Activated T-cell treated with anti-CD3 and anti-CD28 coated beads for 4 hours (primary cell): Measurements from ENCODE around the gene FBXO44.

ENCODE experiments used
- DNase-seq: peaks from one replicate; pipeline ENCODE4 v3.0.0-alpha.2; 2020

The FBXO44 gene

DNA sequence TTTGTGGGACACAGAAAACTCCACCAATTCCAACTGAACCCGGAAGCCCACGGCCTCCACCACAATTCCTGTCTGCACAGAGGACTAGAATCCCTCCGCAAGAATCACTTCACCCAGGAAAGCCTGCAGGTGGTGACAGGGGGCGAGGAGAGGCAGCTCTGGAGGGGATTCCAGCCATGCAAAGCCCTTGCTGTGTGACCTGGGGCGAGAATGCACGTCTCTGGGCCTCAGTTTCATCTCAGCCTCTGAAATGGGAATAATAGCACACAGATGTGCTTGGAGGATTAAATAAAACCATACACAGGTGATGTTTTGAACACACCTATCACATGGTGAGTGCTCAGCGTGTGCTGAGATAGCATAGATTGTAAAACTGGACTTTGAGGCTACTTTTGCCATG is 14.6 kb upstream of the FBXO44 start:
- no peak for DNase-seq

DNA sequence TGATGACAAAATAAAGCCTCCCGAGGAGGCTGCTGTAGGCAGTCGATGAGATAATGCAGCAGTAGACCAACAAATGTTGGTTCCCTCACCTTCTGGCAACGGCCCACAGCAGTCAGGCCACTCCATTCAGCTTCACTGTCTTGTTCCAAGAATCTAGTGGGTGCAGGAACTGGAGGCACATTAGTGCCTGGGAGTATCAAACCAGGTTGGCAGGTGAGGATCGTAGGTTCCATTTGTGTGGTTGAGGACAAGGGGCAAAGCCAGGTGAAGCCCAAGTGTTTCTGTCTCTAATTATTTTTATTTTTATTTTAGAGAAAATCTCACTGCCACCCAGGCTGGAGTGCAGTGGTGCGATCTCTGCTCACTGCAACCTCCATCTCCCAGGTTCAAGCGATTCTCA is 13.7 kb upstream of the FBXO44 start:
- DNase-seq = no peak

DNA sequence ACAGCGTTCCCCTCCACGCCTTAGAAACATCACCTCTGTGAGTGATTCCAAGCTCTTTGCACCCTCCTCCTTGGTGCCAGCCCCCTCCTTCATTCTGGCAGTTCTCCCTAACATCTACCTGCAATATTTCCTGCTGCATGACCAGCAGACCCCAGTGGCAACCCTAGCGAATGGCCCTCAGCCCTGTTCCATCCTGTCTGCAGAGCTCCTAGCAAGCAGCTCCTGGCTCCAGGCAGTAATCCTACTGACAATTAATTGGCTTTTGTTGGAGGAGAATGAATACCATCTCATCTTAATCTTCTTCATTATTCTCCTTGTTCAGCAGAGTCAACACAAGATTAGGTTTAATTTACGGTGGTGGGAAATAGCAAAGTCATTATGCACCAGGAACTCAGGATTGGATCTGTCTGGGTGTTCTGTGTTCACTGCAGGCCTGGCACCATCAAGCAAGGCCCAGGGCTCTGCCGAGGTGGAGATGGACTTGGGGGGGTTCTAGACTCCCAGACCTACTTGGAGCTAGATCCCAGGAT is 12.8 kb upstream of the FBXO44 start:
- no peak for DNase-seq

DNA sequence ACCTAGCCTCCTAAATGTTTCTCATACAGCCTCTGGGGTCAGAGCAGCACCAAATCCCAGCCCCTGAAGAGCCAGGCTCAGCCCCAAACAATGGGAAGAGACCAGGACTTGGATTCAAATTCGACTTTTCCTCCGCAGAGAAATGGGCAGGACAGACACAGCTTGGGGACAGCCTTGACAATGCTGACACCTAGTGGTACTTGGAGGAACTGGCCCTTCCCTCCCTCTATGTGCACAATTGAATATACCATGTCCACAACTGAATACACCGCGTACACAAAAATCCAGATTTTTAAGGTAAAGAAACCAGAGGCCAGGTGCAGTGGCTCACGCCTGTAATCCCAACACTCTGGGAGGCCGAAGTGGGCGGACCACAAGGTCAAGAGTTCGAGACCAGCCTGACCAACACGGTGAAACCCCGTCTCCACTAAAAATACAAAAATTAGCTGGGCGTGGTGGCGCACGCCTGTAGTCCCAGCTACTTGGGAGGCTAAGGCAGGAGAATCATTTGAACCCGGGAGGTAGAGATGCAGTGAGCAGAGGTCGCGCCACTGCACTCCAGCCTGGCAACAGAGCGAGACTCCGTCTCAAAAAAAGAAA is 12.2 kb upstream of the FBXO44 start:
- DNase-seq = peak; percentile 69

DNA sequence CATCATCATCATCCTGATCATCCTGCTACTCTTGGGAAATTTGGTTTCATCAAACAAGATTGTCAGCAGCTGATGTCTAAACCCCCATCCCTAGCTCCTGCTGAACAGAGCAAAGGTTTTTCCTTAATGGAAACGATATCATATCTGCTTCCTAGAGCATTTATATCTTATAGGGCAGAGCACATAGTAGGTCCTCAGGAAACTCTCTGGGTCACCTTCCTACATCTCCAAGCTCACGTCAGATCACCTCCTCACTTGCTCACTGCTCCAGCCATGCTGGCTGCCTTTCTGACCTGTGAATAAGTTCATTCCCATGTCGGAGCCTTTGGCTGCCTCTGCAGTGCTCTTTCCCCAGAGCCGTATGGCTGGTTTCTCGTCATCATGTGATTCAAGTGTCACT is 10.9 kb upstream of the FBXO44 start:
- no peak for DNase-seq

DNA sequence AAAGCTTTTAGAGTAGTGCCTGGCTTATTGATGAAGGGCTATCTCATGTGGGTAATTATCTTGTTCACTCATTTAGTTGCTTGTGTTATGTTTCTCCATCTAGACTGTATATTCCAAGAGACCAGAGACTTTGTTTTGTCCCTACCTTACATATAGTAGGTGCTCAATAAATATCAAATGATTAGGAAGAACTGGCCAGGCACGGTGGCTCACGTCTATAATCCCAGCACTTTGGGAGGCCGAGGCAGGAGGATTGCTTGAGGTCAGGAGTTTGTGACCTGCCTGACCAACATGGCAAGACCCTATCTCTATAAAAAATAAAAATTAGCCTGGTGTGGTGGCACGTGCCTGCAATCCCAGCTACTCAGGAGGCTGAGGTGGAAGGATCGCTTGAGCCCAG is 9.4 kb upstream of the FBXO44 start:
- DNase-seq = no peak

DNA sequence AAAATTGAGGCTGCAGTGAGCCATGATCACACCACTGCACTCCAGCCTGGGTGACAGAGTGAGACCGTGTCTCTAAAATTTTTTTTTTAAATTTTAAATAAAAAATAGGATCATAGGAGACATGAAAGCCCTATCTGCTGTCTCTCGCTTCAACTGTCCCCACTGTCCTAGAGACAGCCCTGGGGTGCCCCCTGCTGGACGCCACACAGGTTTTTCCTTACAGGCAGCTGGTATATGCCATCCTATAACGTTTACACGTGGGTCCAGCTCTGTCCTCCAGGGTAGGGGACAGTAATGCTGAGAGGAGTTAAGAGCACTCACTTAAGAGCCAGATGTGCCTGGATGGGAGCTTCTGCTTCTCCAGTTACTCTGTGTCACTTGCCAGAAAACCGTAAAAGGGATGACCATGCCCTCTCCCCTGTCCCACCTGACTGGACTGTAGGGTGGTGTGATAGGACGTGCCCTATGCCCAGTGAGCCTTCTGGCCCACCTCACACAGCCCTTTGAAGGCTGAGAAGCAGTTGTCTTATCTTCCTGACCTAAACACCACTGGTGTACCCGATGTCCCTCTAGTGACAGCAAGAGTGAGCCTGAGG is 8.9 kb upstream of the FBXO44 start:
- DNase-seq = peak; percentile 73

DNA sequence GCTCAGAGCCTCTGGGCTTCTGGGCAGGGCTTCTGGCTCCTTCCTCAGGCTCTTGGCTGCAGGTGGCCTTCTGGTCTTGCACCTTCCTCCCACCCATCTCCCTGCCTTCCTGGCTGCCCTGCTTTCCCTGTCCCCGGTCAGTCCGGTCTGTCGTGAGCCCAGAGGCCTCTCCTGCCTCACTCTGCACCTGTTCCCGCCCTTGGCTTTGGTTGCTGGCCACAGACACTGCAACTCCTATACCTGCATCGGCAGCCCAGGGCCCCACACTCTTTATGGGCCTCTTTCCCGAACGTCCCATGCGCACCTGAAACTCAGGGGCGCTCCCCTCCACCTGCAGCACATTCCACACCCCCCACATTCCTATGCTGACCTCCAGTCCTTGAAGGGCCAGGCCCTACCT is 8.4 kb upstream of the FBXO44 start:
- DNase-seq = no peak

DNA sequence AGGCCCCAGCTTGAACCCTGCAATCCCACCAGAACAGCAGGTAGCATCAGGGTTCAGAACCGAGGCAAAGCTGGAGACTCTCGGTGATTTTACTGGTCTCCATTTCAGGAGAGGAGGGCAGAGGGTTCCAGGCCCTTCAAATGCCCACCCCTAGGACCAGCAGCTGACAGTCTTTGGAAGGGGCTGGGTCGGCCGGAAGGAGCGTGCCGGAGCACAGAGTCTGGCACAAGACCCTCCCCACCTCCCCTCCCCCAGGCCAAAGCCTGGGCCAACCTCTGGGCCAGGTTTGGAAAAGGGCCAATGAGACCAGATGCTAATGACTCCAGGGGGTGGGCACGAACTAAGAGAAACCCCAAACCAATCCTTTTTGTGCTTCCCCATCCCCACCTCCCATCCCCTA is 7.3 kb upstream of the FBXO44 start:
- no peak for DNase-seq

DNA sequence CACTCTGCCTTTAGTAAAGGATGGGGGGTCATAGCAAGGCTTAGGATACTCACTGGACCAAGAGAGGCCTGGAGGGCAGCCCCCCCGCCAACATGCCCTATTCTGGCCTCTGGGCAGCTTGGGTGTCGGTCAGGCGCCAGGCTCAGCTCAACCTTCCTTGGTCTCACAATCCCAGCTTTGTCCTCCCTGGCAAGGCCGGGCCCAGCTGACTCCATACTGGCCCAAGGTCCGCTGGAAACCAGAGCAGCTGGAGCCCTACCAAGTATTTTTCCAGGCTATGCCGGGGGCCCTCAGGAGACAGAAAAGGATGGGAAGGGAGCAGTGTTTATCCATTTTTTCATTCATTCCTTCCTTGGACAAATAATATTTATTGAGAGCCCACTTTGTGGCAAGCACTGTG is 6.6 kb upstream of the FBXO44 start:
- no peak for DNase-seq

DNA sequence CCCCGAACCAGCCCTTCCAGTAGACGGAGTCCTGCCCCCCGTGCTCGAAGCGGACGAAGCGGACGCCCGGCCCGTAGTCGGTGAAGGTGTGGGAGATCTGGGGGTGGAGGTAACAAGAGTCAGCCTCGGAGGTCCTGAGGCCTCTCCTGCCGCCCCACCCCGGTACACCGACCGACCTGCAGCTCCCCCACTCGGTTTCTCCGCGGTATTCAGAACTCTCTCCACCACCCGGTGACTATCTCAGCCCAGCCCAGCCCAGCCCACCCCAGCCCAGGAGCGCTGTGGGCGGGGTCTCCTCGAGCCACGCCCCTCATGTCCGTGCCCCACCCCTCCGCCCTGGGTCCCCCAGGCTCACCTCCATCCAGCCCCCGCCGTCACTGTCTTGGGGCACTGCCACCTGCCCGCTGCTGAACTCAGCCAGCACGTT is 5.9 kb upstream of the FBXO44 start:
- peak; percentile 28 for DNase-seq

DNA sequence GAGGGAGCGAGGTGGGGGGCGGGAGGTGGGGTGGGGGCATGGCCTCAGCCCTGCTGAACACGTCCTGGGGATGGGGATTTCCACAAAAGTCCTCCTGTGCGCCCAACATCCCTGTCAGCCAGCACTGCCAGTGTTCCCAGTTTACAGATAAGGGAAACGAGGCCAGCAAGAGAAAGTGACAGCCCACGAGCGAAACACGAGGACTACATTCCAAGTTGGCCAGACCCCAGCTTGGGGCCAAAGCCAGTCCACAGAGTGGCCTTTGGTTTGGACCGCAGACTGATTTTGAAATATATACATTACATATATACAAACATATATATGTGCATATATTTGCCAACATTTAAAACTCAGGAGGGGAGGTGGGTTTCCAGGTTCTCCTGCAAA is 5.4 kb upstream of the FBXO44 start:
- DNase-seq = no peak

DNA sequence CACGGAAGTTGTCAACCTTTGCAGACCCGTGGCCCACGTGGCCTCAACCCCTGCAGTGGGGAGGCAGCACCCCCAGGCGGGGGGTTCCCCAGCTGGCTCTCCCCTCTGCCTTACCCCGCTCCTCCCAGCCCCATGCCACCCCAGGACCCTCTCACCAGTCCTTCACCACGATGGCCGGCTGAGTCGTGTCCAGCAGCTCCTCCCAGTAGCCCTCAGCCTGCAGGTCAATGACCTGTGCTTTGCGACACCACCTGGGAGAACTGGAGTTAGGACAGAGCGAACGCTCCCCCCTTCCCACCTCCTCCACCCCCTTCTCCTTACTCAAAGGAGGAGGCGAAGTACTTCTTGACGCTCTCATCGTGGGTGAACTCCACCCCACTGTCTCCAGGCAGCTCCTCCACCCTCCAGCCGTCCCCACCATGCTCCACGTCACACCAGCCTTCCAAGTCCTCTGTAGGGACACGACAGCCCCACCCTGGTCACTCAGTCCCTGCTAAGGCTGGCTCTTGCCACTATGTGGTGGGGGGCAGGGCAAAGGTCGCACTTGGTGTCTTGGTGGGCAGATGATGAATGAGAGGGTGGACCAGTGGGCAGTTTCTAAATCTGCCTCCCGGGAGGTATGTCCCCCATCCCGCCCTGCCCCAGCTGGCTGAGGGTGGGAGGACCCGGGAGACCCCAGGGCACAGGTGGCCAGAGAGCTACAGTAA is 4.9 kb upstream of the FBXO44 start:
- no peak for DNase-seq

DNA sequence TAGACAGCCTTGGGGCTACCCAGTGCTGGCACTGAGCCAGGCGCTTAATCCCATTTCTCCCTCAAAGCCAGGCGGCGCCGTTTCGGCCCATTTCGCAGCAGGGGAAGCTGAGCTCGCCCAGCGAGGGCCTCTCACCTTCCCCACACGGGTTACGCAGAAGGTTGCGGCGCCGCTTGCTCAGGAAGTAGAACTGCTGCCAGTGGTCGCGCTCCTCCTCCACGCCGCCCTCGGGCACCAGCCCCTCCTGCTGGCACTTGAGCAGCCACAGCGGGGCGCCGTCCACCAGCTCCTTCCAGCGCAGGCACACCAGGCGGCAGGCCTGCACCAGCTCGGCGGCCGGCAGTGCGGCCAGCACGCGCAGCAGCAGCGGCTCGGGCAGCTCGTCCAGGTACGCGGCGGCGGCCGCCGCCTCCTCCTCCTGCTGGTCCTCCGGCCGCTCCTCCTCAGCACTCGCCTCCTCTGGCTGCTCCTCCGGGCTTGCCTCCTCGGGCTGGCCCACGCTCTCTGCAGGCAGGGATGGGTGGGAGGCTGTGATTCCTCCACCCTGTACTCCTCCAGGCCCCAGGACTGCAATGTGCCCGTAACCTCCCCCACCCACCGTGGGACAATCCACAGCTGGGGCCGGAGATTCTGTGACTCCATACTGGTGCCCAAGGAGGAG is 4.2 kb upstream of the FBXO44 start:
- DNase-seq = peak; percentile 46

DNA sequence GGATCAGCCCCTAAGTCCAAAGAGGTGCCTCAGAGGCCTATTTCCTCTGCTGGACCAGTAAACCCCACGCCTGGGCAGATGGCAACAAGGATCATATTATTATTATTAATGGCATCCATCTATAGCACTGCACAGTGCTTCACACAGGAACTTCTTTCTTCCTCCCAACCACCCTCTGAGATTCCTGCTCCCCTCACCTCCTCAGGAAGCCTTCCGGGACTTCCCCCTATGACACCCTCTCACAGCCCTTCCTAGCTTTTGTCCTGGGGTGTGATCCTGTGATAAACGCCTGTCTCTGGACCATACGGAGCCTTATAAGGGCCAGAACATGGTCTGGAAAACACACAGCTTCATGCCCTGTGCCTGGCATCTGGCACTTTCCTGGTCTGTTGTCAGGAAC is 3.7 kb upstream of the FBXO44 start:
- DNase-seq = no peak

DNA sequence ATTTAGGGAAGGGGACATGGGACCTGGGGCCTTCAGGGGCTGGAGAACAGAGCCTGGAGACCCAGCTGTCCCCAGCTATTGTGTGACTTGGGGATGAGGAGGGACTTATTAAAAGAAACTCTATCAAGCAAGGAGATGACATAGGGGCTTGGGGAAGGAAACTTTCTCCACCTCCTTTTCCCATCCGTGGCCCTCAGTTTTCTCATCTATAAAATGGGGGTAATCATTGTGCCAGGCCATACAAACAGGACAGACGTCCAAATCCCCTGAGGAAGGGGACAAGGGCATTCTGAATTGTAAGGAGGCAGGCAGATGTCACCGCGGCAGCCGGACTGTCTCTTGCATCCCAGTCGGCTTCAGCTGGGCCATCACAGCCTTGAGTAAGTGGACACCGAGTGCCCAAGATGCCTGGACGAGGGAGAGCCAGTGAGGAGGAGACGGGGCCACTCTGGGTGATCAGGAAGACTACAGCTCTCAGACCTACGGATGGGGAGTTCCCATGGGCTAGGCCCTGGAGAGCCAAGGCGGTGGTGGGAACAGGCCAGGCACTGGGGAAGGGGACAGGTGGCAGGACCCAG is 2.4 kb upstream of the FBXO44 start:
- no peak for DNase-seq

DNA sequence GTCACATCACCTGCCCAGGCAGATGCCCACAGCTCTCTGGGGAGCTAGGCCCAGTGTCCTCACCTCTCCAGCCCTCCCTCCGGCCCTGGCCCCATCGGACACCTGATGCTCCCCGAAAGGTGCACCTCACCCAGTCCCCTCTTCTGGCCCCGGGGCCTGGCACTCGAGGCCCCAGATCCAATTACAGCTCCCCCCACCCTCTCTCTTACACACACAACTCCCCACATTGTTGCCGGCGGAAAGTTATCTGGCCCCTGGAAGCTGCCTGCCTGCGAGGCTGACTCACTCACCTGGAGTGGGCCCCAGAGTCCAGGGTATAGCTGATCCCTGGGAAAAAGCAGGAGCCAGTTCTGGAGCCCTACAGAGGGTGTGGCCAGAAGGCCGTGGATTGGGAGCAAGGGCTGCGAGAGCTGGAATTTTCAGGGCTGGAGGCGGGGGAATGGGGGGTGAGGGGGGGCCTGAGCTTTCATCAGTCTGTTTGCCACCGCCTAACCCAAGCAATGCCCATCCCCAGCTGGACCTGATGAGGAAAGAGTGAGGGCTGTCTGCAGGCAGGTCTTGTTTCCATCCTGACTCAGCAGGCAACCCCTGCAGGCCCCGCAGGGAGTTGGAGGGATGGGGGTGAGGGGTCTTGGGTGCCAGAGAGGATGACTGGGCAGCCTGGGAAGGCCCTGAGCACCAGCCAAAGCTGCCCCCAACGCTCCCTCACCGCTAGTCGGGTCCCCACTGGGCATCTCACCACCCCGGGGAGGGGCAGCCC is 1.4 kb upstream of the FBXO44 start:
- no peak for DNase-seq

DNA sequence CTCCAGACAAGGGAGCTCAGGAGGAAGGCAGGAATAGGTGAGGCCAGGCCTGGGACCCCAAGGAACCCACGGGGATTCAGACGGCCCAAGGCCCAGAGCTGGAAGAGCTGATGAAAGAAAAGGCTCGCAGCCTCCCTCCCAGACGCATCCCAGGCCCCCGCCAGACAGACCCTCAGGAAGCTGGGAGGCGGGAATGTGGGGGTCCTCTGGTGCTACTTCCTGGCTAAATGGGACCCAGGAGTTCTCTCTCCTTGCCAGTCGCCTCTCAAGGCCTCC is 878 bp upstream of the FBXO44 start:
- DNase-seq = no peak

DNA sequence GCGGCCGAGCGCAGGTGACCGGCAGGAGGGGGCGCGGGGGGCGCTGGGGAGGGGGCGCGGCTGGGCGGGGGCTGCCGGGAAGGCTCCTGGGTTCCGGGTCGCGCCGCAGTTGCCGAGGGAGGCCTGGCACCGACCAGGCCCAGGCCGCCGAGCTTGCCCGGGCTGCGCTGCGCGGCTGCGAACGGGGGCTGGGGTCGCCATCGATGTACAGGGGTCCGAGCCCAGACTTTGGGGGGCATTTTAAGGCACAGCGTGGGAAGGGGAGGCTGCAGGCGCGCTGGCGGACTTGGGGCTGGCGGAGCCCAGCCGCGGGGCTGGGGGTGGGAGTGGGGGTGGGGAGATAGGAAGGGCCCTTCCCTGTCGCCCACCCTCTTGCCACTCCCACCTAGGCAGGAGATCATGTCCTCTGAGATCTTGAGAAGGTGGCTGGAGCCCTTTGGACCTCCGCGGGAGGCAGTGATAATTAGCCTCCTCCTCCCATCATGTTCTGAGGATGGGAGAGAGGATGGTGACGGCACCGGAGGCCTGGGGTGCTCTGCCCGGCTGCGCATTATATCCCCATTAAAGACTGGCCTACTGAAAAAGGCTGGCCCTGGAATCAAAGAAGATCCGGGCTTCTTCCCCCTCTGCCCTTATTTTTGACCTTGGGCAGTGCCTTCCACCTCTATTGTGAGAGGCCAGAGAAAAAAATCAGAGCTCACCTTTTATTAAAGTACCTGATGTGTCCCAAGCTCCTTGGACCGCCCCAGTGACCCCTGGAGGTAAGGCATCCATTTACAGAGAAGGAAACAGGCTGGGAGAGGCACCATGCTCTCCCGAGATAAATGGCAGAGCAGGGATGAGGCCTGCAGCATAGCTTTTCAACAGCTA is 497 bp downstream of the FBXO44 start:
- no peak for DNase-seq

DNA sequence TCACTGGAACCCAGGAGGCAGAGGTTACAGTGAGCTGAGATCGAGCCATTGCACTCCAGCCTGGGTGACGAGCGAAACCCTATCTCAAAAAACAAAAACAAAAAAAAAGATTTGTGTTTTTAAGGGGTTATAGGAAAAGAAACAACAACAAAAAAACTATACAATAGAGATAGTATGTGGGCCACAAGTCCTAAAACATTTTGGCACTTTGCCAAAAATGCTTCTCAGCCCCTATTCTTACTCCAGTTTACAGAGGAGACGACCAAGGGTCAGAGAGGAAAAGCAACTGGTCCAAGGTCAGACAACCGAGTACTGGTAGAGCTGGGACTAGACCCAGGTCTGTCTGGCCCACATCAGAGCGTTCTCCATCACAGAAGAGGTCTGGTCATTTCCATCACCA is 3.0 kb downstream of the FBXO44 start:
- DNase-seq = no peak

DNA sequence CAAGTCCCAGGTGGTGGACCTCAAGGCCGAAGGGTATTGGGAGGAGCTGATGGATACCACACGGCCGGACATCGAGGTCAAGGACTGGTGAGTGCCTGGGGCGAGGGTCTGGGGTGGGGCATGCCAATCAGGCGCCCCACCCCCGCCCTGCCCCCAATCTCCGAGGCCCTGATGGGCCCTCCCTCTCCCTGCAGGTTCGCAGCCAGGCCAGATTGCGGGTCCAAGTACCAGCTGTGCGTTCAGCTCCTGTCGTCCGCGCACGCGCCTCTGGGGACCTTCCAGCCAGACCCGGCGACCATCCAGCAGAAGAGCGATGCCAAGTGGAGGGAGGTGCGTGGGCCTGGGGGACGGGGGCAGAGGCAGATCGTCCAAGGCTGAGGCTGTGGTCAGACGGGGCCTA is 3.9 kb downstream of the FBXO44 start:
- no peak for DNase-seq

DNA sequence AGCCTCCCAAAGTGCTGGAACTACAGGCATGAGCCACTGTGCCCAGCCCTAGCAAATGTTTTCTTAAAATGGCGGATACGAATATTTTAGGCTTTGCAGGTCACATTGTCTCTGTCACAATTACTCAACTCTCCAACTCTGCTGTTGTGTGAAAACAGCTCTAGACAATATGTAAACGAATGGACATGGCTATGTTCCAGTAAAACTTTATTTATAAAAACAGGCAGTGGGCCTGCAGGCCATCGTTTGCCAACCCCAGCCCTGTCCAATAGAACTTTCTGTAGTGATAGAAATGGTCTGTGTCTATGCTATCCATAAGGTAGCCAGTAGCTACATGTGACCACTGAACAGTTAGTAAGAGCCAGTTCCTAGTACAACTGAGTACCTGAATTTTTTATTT is 5.1 kb downstream of the FBXO44 start:
- DNase-seq = no peak
